Choroid plexus epithelial cell (primary cell): ENCODE data around the gene KCNT2.

ENCODE experiments used
- DNase-seq: peaks from one replicate; pipeline ENCODE4 v3.0.0-alpha.2; 2010; ENCODE audit warnings: low read depth
- H3K4me3 ChIP-seq: 2 replicates; pipeline ENCODE4 v1.5.1; 2011; ENCODE audit warnings: low read depth, mild to moderate bottlenecking, control low read depth, low read length, moderate library complexity
- TF ChIP-seq, protein P1 (sequence below): conservative IDR thresholded peaks from 2 replicates; pipeline ENCODE4 v1.5.1; 2011; ENCODE audit warnings: low read depth, mild to moderate bottlenecking, control low read depth, inconsistent platforms, low read length, moderate library complexity

Gene KCNT2

DNA sequence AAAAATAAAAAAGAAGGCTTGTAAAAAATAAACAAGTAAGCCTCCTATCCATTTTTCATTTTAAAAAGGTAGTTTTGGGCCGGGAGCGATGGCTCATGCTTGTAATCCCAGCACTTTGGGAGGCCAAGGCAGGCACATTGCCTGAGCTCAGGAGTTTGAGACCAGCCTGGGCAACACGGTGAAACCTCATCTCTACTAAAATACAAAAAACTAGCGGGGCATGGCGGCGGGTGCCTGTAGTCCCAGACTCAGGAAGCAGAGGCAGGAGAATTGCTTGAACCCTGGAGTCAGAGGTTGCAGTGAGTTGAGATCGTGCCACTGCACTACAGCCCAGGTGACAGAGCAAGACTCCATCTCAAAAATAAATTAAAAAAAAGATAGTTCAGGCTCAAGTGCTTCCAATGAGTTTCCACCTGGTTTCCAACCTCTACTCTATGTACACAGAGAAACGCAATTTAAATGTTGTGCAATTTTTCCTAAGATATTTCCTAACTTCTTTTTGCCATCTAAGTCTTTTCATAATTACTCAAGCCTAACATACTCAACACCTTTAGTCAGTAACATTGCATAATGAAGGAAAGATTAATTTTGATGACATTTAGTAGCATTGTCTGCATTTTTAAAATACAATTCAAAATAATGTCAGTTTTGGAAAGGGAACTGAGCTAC, 106.3 kb downstream of the KCNT2 start:
- no peak for DNase-seq
- H3K4me3 ChIP-seq, result no peak overlapping the region
- TF ChIP-seq, protein P1, sequence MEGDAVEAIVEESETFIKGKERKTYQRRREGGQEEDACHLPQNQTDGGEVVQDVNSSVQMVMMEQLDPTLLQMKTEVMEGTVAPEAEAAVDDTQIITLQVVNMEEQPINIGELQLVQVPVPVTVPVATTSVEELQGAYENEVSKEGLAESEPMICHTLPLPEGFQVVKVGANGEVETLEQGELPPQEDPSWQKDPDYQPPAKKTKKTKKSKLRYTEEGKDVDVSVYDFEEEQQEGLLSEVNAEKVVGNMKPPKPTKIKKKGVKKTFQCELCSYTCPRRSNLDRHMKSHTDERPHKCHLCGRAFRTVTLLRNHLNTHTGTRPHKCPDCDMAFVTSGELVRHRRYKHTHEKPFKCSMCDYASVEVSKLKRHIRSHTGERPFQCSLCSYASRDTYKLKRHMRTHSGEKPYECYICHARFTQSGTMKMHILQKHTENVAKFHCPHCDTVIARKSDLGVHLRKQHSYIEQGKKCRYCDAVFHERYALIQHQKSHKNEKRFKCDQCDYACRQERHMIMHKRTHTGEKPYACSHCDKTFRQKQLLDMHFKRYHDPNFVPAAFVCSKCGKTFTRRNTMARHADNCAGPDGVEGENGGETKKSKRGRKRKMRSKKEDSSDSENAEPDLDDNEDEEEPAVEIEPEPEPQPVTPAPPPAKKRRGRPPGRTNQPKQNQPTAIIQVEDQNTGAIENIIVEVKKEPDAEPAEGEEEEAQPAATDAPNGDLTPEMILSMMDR, result no peak

- no peak overlapping the region for H3K4me3 ChIP-seq
- no peak for DNase-seq
- TF ChIP-seq, protein P1, result no peak
These were observed 110.4 kb downstream of the KCNT2 start for GRCh38 chr1:196497817-196498216.

GRCh38 chr1:196494766-196495165, 113.5 kb downstream of the KCNT2 start:
- TF ChIP-seq, protein P1, result no peak
- H3K4me3 ChIP-seq, result no peak overlapping the region
- no peak for DNase-seq

DNA sequence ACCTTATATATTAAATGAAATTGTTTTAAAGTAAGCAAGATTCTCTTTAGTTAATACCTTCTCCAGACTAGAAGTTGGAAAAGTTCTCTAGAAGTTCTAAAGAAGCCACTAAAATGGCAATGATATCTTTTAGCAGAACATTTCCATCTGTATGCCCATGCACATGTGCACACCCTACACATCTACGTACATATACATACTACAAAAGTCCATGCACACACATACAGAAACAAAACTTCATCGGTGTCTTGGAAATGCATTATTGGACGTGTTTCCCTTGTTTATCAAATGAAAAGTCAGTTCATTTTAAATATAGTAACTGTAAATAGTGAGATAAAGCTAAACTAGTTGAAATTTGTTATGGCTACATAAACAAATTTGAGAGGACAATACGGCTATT, 114.4 kb downstream of the KCNT2 start:
- H3K4me3 ChIP-seq, result no peak overlapping the region
- TF ChIP-seq, protein P1, result no peak
- no peak for DNase-seq

DNA sequence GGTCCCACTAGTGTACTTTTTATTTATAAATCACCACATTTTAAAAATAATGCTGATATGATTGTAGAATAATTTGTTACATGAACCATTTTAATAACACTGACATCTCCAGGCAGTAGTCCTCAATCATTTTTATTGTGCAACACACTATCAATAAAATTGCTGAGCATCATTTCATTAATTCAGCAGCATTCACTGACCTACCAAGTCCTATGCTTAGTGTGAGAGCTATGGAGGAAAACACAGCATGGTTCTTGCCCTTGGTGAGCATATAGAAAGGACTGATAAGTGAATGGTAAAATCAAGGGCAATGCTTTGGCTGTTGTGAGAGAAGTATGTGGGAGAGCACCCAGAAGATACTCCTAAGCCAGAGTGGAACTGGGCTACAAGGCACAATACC, 119.7 kb downstream of the KCNT2 start:
- TF ChIP-seq, protein P1, result no peak
- no peak overlapping the region for H3K4me3 ChIP-seq
- no peak for DNase-seq

GRCh38 chr1:196486346-196486745, 121.9 kb downstream of the KCNT2 start:
- TF ChIP-seq, protein P1, result no peak
- no peak for DNase-seq

DNA sequence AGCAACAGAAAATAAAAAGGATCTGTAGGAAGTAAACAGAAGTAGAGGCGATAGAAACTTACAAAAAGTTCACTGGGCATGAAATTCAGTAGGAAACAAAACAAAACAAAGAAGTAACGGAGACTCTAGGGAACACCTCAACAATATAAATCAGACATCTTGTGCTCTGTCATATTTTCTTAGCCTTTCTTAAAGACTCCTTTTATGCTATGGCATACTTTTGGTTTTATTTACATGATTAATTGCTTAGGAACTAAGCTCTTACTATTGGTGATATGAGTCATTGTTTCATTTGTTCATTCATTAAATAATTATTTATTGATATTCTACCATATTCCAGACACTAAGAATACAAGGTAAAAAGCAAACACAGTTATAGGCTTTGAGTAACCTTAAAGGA, 126.6 kb downstream of the KCNT2 start:
- no peak for DNase-seq
- TF ChIP-seq, protein P1, result no peak
- H3K4me3 ChIP-seq, result no peak overlapping the region

More at GRCh38 chr1:196486346-196486745, 121.9 kb downstream of the KCNT2 start:
- H3K4me3 ChIP-seq, result no peak overlapping the region
